IPS-NIHi7 (cell line): ENCODE measurements around the gene PLEKHG4B.
A peak's percentile ranks its signal among the peaks of the same experiment; 100 is the strongest.
"Not testable (repeated sequence)": the region's sequence is repeated elsewhere in the genome, so short reads cannot be mapped to it uniquely, and the experiment has no call there.

Experiments
- DNase-seq: peaks from one replicate; pipeline ENCODE4 v3.0.0; 2012; ENCODE audit warnings: mixed read lengths; ENCODE audit errors: extremely low spot score

Gene PLEKHG4B

GRCh38 chr5:199197-199949 lies 107.4 kb downstream of the PLEKHG4B start:
- DNase-seq = no peak

GRCh38 chr5:199950-200645 lies 108.1 kb downstream of the PLEKHG4B start:
- DNase-seq = no peak

DNA sequence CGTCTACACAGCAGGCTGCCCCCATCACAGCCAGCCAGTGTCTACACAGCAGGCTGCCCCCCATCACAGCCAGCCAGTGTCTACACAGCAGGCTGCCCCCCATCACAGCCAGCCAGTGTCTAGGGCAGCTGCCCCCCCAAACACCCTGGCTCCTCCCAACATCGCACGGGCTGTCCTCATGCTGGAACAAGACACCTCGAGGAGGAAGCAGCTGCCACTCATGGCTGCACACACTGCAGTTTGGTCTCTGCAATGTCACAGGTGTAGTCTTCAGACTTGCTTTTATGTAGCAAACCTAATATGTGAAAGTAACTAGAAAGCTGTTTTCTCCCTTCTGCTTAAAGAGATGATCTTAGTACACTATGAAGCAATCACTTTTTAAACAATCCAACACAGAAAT lies 109.0 kb downstream of the PLEKHG4B start:
- no peak for DNase-seq

DNA sequence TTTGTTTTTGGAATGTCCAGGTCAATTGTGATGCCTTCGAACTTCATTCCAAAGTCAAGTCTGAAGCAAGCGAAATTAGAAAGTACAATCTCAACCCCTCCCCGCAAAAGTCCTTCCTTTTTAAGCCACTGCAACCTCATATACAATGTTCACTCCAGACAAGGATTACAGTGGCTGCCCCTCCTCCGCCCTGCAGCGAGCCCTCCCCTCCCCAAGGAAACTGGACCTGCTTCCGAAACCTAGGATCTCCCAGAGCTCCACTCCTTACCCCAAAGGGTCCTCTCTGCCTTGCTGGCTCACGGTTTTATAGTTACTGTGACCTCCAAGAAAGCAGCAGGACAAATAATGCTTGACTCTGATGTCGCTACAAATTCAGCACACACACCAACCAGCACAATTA lies 109.7 kb downstream of the PLEKHG4B start:
- DNase-seq = no peak

- DNase-seq = no peak
These were observed 111.4 kb downstream of the PLEKHG4B start for GRCh38 chr5:203246-203930.

- no peak for DNase-seq
These were observed 112.0 kb downstream of the PLEKHG4B start for GRCh38 chr5:204001-204400.

- DNase-seq = no peak
These were observed 112.5 kb downstream of the PLEKHG4B start for GRCh38 chr5:204462-204861.

DNA sequence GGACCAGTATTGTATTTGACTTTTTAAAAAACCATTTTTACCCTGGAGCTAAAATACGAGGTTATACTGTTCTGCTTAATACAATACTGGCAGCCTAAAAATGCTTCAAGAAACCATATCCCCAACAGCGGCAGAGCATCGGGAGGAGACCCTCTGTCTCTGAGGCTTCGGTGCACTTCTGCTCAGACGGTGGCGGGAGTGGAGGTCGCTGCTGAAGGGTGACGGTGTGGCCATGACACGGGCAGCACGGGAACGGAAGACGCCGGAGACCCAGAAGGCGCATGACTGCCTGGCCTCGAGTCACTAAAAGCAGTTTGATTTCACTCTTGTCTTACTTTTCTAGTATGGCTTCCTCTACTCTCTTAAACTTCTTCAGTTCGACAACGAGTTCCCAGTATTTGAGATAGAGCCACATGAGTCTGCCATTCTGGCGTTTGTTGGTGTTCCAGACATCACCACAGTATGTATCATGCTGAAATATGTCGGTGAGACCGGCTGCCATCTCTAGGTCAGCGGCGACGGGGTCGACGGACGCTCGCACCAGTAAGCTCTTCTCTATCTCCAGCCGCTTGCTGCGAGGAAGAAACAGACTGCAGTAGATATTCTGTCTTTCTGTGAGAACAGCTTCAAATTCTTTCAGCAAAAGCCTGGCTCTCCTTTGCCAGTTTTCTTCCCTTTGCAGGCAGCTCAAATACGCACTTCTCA lies 113.2 kb downstream of the PLEKHG4B start:
- DNase-seq = no peak

- DNase-seq = peak; percentile 11
These were observed 114.4 kb downstream of the PLEKHG4B start for GRCh38 chr5:206406-206805.

DNA sequence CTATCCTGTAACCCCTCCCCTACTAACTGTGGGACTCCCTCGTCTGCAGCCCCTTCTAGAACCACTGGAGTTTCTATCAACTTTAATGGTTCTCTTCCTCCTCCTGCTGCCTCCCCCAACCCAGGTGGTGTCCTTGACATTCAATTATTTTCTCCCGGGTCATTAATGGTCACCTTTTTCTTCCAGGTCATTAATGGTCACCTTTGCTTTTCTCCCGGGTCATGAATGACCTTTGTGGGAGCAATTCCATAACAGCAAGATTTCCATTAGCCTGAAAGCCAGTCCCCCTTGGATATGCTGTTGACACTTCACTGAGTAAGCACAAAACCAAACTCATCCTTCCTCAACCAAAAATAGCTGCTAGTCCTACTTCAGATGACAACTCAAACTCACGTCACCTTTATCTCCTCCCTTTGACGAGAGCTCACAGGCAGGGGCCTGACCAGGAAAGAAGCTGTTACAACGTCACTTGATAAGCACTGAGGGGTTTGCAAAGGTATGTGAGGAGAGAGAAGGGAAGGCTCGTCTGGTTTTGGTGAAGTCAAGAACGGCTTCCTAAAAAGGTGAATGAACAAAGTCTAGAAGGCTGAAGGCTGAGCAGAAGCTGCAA lies 115.1 kb downstream of the PLEKHG4B start:
- peak; percentile 16 for DNase-seq

- peak; percentile 20 for DNase-seq
These were observed 115.6 kb downstream of the PLEKHG4B start for GRCh38 chr5:207599-207998.

- peak; percentile 6 for DNase-seq
These were observed 116.6 kb downstream of the PLEKHG4B start for GRCh38 chr5:208449-209114.

- no peak for DNase-seq
These were observed 121.9 kb downstream of the PLEKHG4B start for GRCh38 chr5:213803-214395.

DNA sequence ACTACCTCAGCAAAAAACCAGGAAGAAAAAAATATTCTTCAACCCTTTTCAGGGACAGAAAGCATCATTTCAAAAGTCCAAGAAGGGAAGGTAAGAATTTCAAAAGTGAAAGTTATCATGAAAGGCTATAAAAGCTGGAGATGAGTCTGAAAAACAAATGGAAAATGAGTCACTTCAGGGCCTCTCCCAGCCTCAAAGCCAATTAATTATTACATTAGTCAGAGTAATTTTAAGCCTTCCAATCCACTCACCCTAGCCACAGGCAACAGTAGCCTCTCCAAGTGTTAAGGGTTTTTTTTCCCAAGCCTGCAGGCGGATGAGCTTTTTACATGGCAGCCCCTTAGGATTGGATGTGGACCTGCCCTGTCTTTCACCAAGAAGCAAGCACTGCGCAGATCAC lies 123.3 kb downstream of the PLEKHG4B start:
- DNase-seq = not testable (repeated sequence)

- DNase-seq = not testable (repeated sequence)
These were observed 124.1 kb downstream of the PLEKHG4B start for GRCh38 chr5:216076-216475.

- peak; percentile 100 for DNase-seq
These were observed 125.8 kb downstream of the PLEKHG4B start, which contains the start of the genes CCDC127 and SDHA for GRCh38 chr5:217494-218456. Gene CCDC127 (minus strand): TSS chr5:218153. CDS start chr5:216849, 1,304 bp downstream. Gene SDHA (plus strand): TSS chr5:218320. CDS start chr5:218356, 36 bp downstream.

DNA sequence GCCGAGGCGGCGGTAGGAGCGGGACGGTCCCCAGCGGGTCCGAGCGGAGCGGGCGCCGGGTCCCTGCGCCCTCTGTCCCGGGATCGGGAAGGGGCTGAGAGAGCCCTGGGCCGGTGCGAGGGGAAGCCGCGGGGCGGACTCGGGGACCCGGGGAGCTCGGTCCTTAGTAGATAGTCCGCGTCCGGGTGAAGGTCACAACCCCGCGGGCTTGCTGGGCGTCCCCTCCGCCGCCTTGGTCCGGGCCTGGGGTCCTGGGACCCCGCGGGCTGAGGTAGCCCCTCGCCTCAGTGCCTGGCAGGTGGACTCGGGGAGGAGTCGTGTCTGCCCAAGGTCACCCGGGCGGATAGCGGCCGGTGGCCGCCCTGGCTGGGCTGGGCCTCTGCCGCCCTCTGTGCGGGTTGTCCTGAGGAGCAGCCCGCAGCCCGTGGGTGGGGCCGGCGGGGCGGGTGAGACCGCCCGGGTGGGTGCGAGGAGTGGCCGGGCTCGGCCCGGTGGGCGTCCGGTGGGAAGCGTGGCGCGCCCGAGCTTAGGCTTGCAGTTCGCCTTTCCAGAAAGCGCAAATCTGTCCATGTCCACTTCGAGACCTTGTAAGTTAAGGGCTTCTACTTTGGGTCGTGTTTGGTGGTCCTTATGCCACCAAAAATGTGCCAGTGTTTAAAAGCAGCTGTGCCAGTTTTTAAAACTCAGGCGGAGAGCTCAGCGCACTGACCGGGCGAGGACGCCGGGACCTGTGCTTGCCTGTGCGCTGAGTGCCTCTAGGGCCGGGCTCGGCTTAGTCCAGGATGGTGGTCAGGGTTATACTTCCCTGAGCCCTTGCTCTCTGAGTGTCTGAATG lies 126.7 kb downstream of the PLEKHG4B start:
- peak; percentile 17 for DNase-seq

DNA sequence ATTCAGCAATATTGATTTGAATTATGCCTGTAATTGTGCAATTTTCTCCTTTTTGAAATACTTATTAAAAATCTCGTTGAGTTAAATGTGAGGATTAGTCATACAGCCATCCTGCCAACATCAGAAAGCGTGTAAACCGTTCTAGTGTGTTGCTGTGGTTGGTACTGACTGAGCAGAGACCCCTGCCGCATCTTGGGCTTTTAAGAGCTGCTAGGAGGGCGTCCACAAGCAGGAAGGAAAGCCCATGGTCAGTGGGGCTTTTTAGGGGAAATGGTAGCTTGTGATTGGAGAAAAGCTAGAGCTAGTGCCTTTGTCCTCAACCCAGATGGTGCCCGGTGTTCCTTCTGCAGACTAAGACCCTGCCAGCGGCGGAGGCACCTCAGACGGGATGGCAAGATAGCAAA lies 127.5 kb downstream of the PLEKHG4B start:
- peak; percentile 17 for DNase-seq
